Mucosa of descending colon (tissue), 3 donors: ENCODE data around the gene MS4A15. TPM values are rescaled to one million over a fixed set of nuclear protein-coding genes. Genes with fewer than 3 reads are reported as not detected.
A peak's percentile ranks its signal among the peaks of the same experiment; 100 is the strongest.

Experiments
- ATAC-seq: fragments of 200-7000 bp; cut with Tn5 transposase; one replicate; pipeline ENCODE4 v1.9.1; 2020; ENCODE audit warnings: mild to moderate bottlenecking, moderate library complexity
- DNase-seq, 3 donors: peaks; one replicate each; pipeline ENCODE4 v3.0.0-alpha.2; 2020
- H3K36me3 ChIP-seq: fragments of 200-600 bp; one replicate; pipeline ENCODE4 v1.8.0; 2021; ENCODE audit warnings: low read depth, mild to moderate bottlenecking
- H3K4me1 ChIP-seq: fragments of 200-600 bp; one replicate; pipeline ENCODE4 v1.8.0; 2021; ENCODE audit warnings: low read depth, mild to moderate bottlenecking
- H3K4me3 ChIP-seq: fragments of 200-600 bp; one replicate; pipeline ENCODE4 v1.8.0; 2021; ENCODE audit warnings: mild to moderate bottlenecking
- H3K9me3 ChIP-seq: fragments of 200-600 bp; one replicate; pipeline ENCODE4 v1.8.0; 2021; ENCODE audit warnings: mild to moderate bottlenecking
- intact Hi-C, 2 donors: fragments of 100-400 bp; cut with DNase I in 1 of 2; cut with micrococcal nuclease in 1 of 2; formaldehyde crosslinking; loops; one replicate each; pipeline versions ENCODE4 v1.11.0 to v1.11.1; 2022; cut with DNase I, micrococcal nuclease
- total RNA-seq, 3 donors: library from RNA; stranded (reverse); fragmentation: NEBNext Ultra II Directional in 2 of 3; extraction: Animal tissue kit (Norgen Biotek cat#: 25700) in 2 of 3; gene quantifications; one replicate each; pipeline versions ENCODE4 v1.2.1 to v1.2.4, GENCODE V29; 2021 to 2023
- TF ChIP-seq, protein P1 (sequence below): fragments of 200-600 bp; IDR thresholded peaks from one replicate; pipeline ENCODE4 v1.8.0; 2022; ENCODE audit warnings: antibody characterized with exemption, mild to moderate bottlenecking
- donor health status: DM: no; HTN: no; CAD: no; lungs with moderate emphysema.
- donor health status: DM: no; HTN: no; CAD: no.
- donor health status: DM: no; HTN: yes; CAD: no.

MS4A15 gene
- total RNA-seq, 3 donors from 2014 or later, result 0.38 TPM; not detected in 2

GRCh38 chr11:60791153-60791933 is 34.7 kb downstream of the MS4A15 start:
- Histone ChIP-seq H3K9me3 (no peaks in the 10 kb centered on the region), H3K4me3 (no peak overlapping the region)
- intact Hi-C loops, result no loop called here

GRCh38 chr11:60792521-60792920 is 35.9 kb downstream of the MS4A15 start:
- Histone ChIP-seq H3K36me3 (no peaks in the 10 kb centered on the region), H3K9me3 (no peaks in the 10 kb centered on the region), H3K4me3 (no peak overlapping the region), H3K4me1 (no peaks in the 10 kb centered on the region)
- peak in 1 of 3 donors; percentile 5 for DNase-seq
- no peak for ATAC-seq
- intact Hi-C loops, result no loop called here
- TF ChIP-seq, protein P1, sequence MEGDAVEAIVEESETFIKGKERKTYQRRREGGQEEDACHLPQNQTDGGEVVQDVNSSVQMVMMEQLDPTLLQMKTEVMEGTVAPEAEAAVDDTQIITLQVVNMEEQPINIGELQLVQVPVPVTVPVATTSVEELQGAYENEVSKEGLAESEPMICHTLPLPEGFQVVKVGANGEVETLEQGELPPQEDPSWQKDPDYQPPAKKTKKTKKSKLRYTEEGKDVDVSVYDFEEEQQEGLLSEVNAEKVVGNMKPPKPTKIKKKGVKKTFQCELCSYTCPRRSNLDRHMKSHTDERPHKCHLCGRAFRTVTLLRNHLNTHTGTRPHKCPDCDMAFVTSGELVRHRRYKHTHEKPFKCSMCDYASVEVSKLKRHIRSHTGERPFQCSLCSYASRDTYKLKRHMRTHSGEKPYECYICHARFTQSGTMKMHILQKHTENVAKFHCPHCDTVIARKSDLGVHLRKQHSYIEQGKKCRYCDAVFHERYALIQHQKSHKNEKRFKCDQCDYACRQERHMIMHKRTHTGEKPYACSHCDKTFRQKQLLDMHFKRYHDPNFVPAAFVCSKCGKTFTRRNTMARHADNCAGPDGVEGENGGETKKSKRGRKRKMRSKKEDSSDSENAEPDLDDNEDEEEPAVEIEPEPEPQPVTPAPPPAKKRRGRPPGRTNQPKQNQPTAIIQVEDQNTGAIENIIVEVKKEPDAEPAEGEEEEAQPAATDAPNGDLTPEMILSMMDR, result no peak

More at GRCh38 chr11:60791153-60791933, 34.7 kb downstream of the MS4A15 start:
- TF ChIP-seq, protein P1, result no peak
- Histone ChIP-seq H3K36me3 (no peaks in the 10 kb centered on the region), H3K4me1 (peaks cover 3% of the 10 kb centered on the region)
- ATAC-seq (no peak), DNase-seq (peak in 1 of 3 donors; percentile 2)

DNA sequence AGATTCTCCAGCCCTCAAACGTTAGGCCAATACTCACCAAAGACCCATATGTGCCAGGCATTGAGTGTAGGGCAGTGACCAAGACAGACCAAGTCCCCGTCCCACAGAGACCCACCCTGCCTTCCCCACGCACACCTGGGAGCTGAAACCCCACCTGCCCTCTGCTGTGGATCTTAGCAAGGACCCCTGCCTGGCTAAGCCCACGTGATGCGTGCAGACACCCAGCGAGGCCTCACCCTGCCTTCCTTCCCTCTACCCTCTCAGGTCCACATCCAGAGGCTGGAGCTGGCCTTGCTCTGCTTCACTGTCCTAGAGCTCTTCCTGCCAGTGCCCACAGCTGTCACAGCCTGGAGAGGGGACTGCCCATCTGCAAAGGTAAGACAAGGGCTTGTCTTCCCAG is 38.6 kb downstream of the MS4A15 start:
- H3K4me1 ChIP-seq, result no peaks in the 10 kb centered on the region
- TF ChIP-seq, protein P1, result no peak
- H3K9me3 ChIP-seq, result no peaks in the 10 kb centered on the region
- DNase-seq (no peak), ATAC-seq (no peak)
- H3K4me3 ChIP-seq, result no peak overlapping the region
- H3K36me3 ChIP-seq, result no peaks in the 10 kb centered on the region
- intact Hi-C loops, result no loop called here

DNA sequence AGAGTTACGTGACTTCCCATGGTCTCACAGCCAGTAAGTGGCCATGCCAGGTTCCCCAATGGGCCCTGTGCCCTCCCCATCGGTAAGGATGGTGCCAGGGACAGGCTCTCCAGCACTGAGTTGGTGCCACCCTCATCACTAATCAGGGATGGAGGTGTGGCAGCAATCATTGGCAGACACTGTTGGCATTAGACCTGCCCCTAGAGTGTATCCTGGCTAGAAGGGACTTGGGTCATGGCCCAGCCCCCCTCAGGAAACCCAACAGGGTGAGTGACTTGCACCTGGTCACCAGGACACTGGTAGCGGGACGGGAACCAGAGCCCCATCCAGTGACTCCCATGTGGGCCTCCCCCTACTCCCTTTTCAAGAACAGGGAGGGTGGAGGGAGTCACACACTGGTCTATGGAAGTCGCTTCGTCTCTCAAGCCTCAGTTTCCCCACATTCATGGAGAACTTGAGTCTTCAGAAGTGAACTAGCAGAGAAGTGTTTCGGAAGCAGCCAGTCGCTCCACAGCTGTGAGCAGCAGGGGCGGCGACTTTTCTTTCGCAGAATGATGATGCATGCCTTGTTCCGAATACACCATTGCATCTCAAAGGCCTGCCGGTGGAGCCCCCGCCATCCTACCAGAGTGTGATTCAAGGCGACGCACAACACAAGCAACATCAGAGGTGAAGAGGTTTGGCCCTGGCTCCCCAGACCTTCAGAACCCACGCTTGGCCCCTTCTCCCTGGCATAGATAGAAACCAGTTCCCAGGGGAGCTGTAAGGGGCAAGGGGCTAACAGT is 41.4 kb downstream of the MS4A15 start:
- intact Hi-C loops, result no loop called here
- Histone ChIP-seq H3K9me3 (no peaks in the 10 kb centered on the region), H3K36me3 (no peaks in the 10 kb centered on the region), H3K4me3 (no peak overlapping the region), H3K4me1 (no peaks in the 10 kb centered on the region)
- TF ChIP-seq, protein P1, result no peak
- DNase-seq (no peak), ATAC-seq (no peak)

DNA sequence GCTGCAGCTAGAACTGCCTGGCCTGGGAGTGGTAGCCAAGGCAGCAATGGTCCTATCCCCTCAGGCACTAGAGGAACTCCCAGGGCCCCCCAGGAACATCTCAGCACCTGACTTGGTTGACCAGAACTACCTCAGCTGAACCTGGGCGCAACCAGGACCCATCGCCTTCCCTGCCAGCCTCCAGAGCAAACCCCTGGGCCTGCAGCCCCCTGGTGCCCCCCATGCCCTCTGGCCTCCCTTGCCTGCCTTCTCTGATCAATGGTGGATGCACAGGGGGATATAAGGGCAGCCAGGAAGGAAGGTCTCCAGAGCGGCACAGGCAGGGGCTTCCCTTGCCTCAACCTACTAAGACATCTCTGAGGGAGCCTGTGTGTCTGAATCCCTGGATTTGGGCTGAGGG is 42.0 kb downstream of the MS4A15 start:
- no peaks in the 10 kb centered on the region for H3K36me3 ChIP-seq
- H3K9me3 ChIP-seq, result no peaks in the 10 kb centered on the region
- no peak for ATAC-seq
- intact Hi-C loops, result no loop called here
- no peak for DNase-seq
- H3K4me1 ChIP-seq, result no peaks in the 10 kb centered on the region
- TF ChIP-seq, protein P1, result no peak
- H3K4me3 ChIP-seq, result no peak overlapping the region
